ENCODE measurements around the gene WDFY3. TPM values are rescaled to one million over a fixed set of nuclear protein-coding genes. Genes with fewer than 3 reads are reported as not detected.

Gene WDFY3
- total RNA-seq, 1 experiment from 2014 or later: 42.7 TPM

DNA sequence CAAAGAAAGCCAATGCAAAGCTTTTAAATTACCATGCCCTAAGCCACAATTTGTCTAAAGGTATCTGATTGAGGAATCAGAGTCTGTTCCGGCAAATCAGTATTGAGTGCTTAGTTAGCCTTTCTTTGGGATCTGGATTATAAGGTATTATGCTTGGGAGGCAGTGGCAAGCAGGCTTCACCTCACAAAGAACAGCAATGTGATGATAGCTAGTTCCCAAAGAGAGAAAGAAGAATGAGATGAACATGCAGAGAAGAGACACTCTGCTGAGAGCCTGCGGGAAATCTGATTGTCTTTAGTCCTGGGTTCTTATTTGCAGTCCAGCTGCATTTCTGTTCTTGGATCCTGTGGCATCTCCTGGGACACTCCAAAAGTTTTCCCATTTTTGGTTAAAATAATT is 35.2 kb downstream of the WDFY3 start:
- Mint-ChIP-seq H3K27ac (ENCODE audit: unreplicated experiment) (no peak overlapping the region), H3K27me3 (ENCODE audit: insufficient read depth, unreplicated experiment) (no peaks in the 10 kb centered on the region), H3K4me3 (ENCODE audit: unreplicated experiment) (no peak overlapping the region), H3K36me3 (ENCODE audit: insufficient read depth, unreplicated experiment) (peaks cover 6% of the 10 kb centered on the region), H3K9me3 (ENCODE audit: unreplicated experiment) (no peaks in the 10 kb centered on the region), H3K4me1 (ENCODE audit: low read depth, unreplicated experiment) (no peaks in the 10 kb centered on the region)
- H3K9me3 ChIP-seq: no peaks in the 10 kb centered on the region
- H3K4me1 ChIP-seq: no peaks in the 10 kb centered on the region
- no TSS peak for BruUV-seq (replicated peaks)
- H3K36me3 ChIP-seq (ENCODE audit: control insufficient read depth, insufficient read depth, low read length): no peaks in the 10 kb centered on the region
- ChIA-PET POLR2A (no interaction called here), CTCF (interaction anchor here (0.6 kb wide), 1 partner anchor 36 kb away, joined by 11 read pairs; no protein-coding TSS in a partner anchor)
- intact Hi-C loops (cut with micrococcal nuclease; ENCODE audit: unreplicated experiment): no loop called here
- H3K27me3 ChIP-seq (replicated peaks; ENCODE audit: control insufficient read depth, insufficient read depth, low read length): no peaks in the 10 kb centered on the region
- no peak for DNase-seq
- TF ChIP-seq, protein P1, sequence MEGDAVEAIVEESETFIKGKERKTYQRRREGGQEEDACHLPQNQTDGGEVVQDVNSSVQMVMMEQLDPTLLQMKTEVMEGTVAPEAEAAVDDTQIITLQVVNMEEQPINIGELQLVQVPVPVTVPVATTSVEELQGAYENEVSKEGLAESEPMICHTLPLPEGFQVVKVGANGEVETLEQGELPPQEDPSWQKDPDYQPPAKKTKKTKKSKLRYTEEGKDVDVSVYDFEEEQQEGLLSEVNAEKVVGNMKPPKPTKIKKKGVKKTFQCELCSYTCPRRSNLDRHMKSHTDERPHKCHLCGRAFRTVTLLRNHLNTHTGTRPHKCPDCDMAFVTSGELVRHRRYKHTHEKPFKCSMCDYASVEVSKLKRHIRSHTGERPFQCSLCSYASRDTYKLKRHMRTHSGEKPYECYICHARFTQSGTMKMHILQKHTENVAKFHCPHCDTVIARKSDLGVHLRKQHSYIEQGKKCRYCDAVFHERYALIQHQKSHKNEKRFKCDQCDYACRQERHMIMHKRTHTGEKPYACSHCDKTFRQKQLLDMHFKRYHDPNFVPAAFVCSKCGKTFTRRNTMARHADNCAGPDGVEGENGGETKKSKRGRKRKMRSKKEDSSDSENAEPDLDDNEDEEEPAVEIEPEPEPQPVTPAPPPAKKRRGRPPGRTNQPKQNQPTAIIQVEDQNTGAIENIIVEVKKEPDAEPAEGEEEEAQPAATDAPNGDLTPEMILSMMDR (IDR thresholded peaks at IDR 0.05; ENCODE audit: insufficient read depth in 1 of 2, low read depth in 1 of 2, low read length in 1 of 2, severe bottlenecking in 1 of 2, unreplicated experiment in 1 of 2): no peak
- no peak overlapping the region for H3K4me3 ChIP-seq (ENCODE audit: low read depth, low read length)

DNA sequence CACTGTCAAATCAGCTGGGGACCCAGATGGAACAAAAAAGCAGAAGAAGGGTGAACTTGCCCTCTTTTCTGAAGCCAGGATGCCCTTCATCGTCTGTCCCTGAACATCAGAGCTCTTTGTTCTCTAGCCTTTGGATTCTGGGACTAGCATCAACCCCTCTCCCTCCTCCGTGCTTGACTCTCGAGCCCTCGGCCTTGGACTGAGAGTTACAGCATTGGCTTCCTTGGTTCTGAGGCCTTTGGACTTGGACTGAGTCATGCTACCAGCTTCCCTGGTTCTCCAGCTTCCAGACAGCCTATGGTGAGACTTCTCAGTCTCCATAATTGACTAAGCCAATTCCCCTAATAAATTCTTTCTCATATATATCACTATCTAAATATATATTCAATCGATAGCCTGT is 38.4 kb downstream of the WDFY3 start:
- BruUV-seq (replicated peaks): no TSS peak
- TF ChIP-seq, protein P1 (IDR thresholded peaks at IDR 0.05; ENCODE audit: insufficient read depth in 1 of 2, low read depth in 1 of 2, low read length in 1 of 2, severe bottlenecking in 1 of 2, unreplicated experiment in 1 of 2): no peak
- Mint-ChIP-seq H3K27me3 (ENCODE audit: insufficient read depth, unreplicated experiment) (no peaks in the 10 kb centered on the region), H3K36me3 (ENCODE audit: insufficient read depth, unreplicated experiment) (peaks cover 6% of the 10 kb centered on the region), H3K27ac (ENCODE audit: unreplicated experiment) (no peak overlapping the region), H3K9me3 (ENCODE audit: unreplicated experiment) (no peaks in the 10 kb centered on the region), H3K4me3 (ENCODE audit: unreplicated experiment) (no peak overlapping the region), H3K4me1 (ENCODE audit: low read depth, unreplicated experiment) (peaks cover 9% of the 10 kb centered on the region)
- DNase-seq: no peak
- no peak overlapping the region for H3K4me3 ChIP-seq (ENCODE audit: low read depth, low read length)
- peaks cover 8% of the 10 kb centered on the region; the same call in 1 of the 2 replicates for H3K4me1 ChIP-seq
- CTCF ChIA-PET: no interaction called here
- no peaks in the 10 kb centered on the region for H3K36me3 ChIP-seq (ENCODE audit: control insufficient read depth, insufficient read depth, low read length)
- POLR2A ChIA-PET: no interaction called here
- H3K27me3 ChIP-seq (replicated peaks; ENCODE audit: control insufficient read depth, insufficient read depth, low read length): no peaks in the 10 kb centered on the region
- H3K9me3 ChIP-seq: no peaks in the 10 kb centered on the region
- intact Hi-C loops (cut with micrococcal nuclease; ENCODE audit: unreplicated experiment): no loop called here

DNA sequence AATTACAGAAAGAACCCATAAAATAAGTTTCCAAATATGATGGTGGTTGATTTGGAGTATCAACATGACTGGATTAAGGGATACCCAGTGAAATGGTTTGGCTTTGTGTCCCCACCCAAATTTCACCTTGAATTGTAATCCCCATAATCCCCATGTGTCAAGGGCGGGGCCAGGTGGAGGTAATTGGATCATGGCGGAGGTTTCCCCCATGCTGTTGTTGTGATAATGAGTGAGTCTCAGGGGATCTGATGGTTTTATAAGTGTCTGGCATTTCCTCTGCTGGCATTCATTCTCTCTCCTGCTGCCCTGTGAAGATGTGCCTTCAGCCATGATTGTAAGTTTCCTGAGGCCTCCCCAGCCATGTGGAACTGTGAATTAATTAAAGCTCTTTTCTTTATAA is 39.1 kb downstream of the WDFY3 start:
- peaks cover 6% of the 10 kb centered on the region for H3K36me3 Mint-ChIP-seq (ENCODE audit: insufficient read depth, unreplicated experiment)
- intact Hi-C loops (cut with micrococcal nuclease; ENCODE audit: unreplicated experiment): no loop called here
- H3K4me3 Mint-ChIP-seq (ENCODE audit: unreplicated experiment): no peak overlapping the region
- no peaks in the 10 kb centered on the region for H3K27me3 Mint-ChIP-seq (ENCODE audit: insufficient read depth, unreplicated experiment)
- ChIA-PET POLR2A (no interaction called here), CTCF (no interaction called here)
- H3K4me1 ChIP-seq: peaks cover 8% of the 10 kb centered on the region; the same call in 1 of the 2 replicates
- no peak overlapping the region for H3K4me3 ChIP-seq (ENCODE audit: low read depth, low read length)
- no peaks in the 10 kb centered on the region for H3K9me3 Mint-ChIP-seq (ENCODE audit: unreplicated experiment)
- H3K9me3 ChIP-seq: no peaks in the 10 kb centered on the region
- TF ChIP-seq, protein P1 (IDR thresholded peaks at IDR 0.05; ENCODE audit: insufficient read depth in 1 of 2, low read depth in 1 of 2, low read length in 1 of 2, severe bottlenecking in 1 of 2, unreplicated experiment in 1 of 2): no peak
- no peak for DNase-seq
- no peaks in the 10 kb centered on the region for H3K27me3 ChIP-seq (replicated peaks; ENCODE audit: control insufficient read depth, insufficient read depth, low read length)
- H3K27ac Mint-ChIP-seq (ENCODE audit: unreplicated experiment): no peak overlapping the region
- H3K4me1 Mint-ChIP-seq (ENCODE audit: low read depth, unreplicated experiment): peaks cover 9% of the 10 kb centered on the region
- H3K36me3 ChIP-seq (ENCODE audit: control insufficient read depth, insufficient read depth, low read length): no peaks in the 10 kb centered on the region
- no TSS peak for BruUV-seq (replicated peaks)
